Measurements from ENCODE around the gene LRRC56.

Gene LRRC56

GRCh38 chr11:528166-528814, 9.0 kb upstream of the LRRC56 start:
- DNase-seq = no peak

- no peak for DNase-seq
These were observed 8.3 kb upstream of the LRRC56 start for GRCh38 chr11:528815-529727.

- DNase-seq = no peak
These were observed 7.5 kb upstream of the LRRC56 start for GRCh38 chr11:529728-530411.

- DNase-seq = no peak
These were observed 6.1 kb upstream of the LRRC56 start for GRCh38 chr11:530960-531831.

- DNase-seq = no peak
These were observed 5.3 kb upstream of the LRRC56 start for GRCh38 chr11:531919-532526.

- no peak for DNase-seq
These were observed 4.8 kb upstream of the LRRC56 start for GRCh38 chr11:532527-532985.

GRCh38 chr11:532986-533585, 4.2 kb upstream of the LRRC56 start:
- no peak for DNase-seq

- DNase-seq = no peak
These were observed 3.5 kb upstream of the LRRC56 start for GRCh38 chr11:533586-534395.

- DNase-seq = no peak
These were observed 2.7 kb upstream of the LRRC56 start for GRCh38 chr11:534396-535209.

- no peak for DNase-seq
These were observed 2.2 kb upstream of the LRRC56 start for GRCh38 chr11:535210-535518.

GRCh38 chr11:535519-536454, 1.5 kb upstream of the LRRC56 start, which contains the start of gene HRAS:
TSS of gene HRAS (minus strand) at chr11:535576.
- no peak for DNase-seq

- DNase-seq = no peak
These were observed 499 bp downstream of the LRRC56 start for GRCh38 chr11:537622-538430.

- no peak for DNase-seq
These were observed 1.2 kb downstream of the LRRC56 start for GRCh38 chr11:538431-539051.

- DNase-seq = no peak
These were observed 2.7 kb downstream of the LRRC56 start for GRCh38 chr11:539971-540481.

GRCh38 chr11:540583-541432, 3.5 kb downstream of the LRRC56 start:
- no peak for DNase-seq

- DNase-seq = no peak
These were observed 4.1 kb downstream of the LRRC56 start for GRCh38 chr11:541433-541885.
